Breast epithelium (tissue), 4 donors: Measurements from ENCODE around the gene NME8. TPM values are rescaled to one million over a fixed set of nuclear protein-coding genes. Genes with fewer than 3 reads are reported as not detected.
A peak's percentile ranks its signal among the peaks of the same experiment; 100 is the strongest.

Experiments
- DNase-seq, 2 donors: peaks; one replicate each; pipeline ENCODE4 v3.0.0-alpha.2; 2019; ENCODE audit warnings: low spot score in 2 of 2
- H3K27ac ChIP-seq, 2 donors: fragments of 200-600 bp; sonication (generic) in 1 of 2; one replicate each; pipeline ENCODE4 v1.5.1; 2016 to 2019; ENCODE audit warnings: mild to moderate bottlenecking in 1 of 2
- H3K27me3 ChIP-seq, 2 donors: fragments of 200-600 bp; sonication (generic) in 1 of 2; one replicate each; pipeline versions ENCODE4 v1.5.1 to v1.6.0; 2017 to 2019; ENCODE audit warnings: control low read depth in 1 of 2, mild to moderate bottlenecking in 1 of 2
- H3K36me3 ChIP-seq: fragments of 200-600 bp; one replicate; pipeline ENCODE4 v1.5.1; 2019
- H3K4me1 ChIP-seq, 2 donors: fragments of 200-600 bp; sonication (generic); one replicate each; pipeline ENCODE4 v1.5.1; 2016 to 2019; ENCODE audit warnings: control low read depth in 1 of 2
- H3K4me3 ChIP-seq, 3 donors: fragments of 200-600 bp; sonication (generic); 1 replicate in 2 of 3; 2 replicates in 1 of 3; pipeline ENCODE4 v1.5.1; 2016 to 2019; ENCODE audit warnings: mild to moderate bottlenecking in 3 of 3, moderate library complexity in 2 of 3
- H3K9me3 ChIP-seq, 2 donors: fragments of 200-600 bp; sonication (generic) in 1 of 2; one replicate each; pipeline ENCODE4 v1.5.1; 2016 to 2019; ENCODE audit warnings: control low read depth in 1 of 2
- CTCF ChIP-seq, 3 donors: fragments of 450-650 bp; IDR thresholded peaks; one replicate each; pipeline ENCODE4 v1.5.1; 2016 to 2017; ENCODE audit warnings: antibody characterized with exemption in 3 of 3, mild to moderate bottlenecking in 3 of 3, moderate library complexity in 3 of 3
- POLR2A ChIP-seq: fragments of 450-650 bp; IDR thresholded peaks from one replicate; pipeline ENCODE4 v1.6.1; 2016; ENCODE audit warnings: antibody characterized with exemption, mild to moderate bottlenecking, moderate library complexity
- POLR2AphosphoS5 ChIP-seq, 3 donors: sonication (generic); formaldehyde crosslinking; IDR thresholded peaks; one replicate each; pipeline ENCODE4 v1.6.1; 2017; ENCODE audit warnings: antibody characterized with exemption in 3 of 3
- intact Hi-C: fragments of 100-400 bp; cut with DNase I; formaldehyde crosslinking; loops from one replicate; pipeline ENCODE4 v1.15.1; 2023; ENCODE audit warnings: low total_unique reads
- total RNA-seq, 3 donors: library from RNA; depleted of rRNA; stranded (reverse); fragments of >200 nt; gene quantifications; one replicate each; pipeline ENCODE4 v1.1.0, GENCODE V29; 2016

NME8 gene
- total RNA-seq, 3 donors from 2014 or later, result not detected

GRCh38 chr7:37927773-37928444, 79.5 kb downstream of the NME8 start:
- no peak overlapping the region for H3K4me3 ChIP-seq
- TF ChIP-seq CTCF (IDR thresholded peaks at IDR 0.05), result no peak
- no peak for TF ChIP-seq POLR2A
- TF ChIP-seq POLR2AphosphoS5 (IDR thresholded peaks at IDR 0.05), result no peak
- H3K4me1 ChIP-seq, result no peaks in the 10 kb centered on the region
- H3K9me3 ChIP-seq, result peaks cover 0 to 7% of the 10 kb centered on the region in 2 donors
- intact Hi-C loops, result no loop called here
- peak overlapping the region in 1 of 2 donors; percentile 22 for H3K27ac ChIP-seq
- no peaks in the 10 kb centered on the region for H3K36me3 ChIP-seq
- DNase-seq, result no peak
- H3K27me3 ChIP-seq, result no peaks in the 10 kb centered on the region

DNA sequence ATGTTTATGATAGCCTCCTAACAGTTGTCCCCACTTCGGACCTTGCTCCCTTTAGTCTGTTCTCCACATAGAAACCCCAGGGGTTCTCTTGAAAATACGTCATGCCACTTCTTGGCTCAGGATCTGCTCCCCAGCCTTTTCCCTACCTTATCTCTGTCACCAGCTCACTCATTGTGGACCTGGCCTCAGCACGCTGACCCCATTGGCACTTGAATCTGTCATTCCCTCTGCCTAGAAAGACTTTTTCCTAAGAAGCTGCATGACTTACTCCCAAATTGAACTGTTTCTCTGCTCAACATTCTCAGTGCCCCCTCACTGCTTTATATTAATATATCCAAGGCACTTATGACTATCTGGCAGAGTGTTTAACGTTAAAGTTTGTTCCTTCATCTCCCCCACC, 80.5 kb downstream of the NME8 start:
- no peak for DNase-seq
- H3K27me3 ChIP-seq, result no peaks in the 10 kb centered on the region
- H3K4me3 ChIP-seq, result no peak overlapping the region
- peaks cover 0 to 7% of the 10 kb centered on the region in 2 donors for H3K9me3 ChIP-seq
- no peaks in the 10 kb centered on the region for H3K4me1 ChIP-seq
- no peak for TF ChIP-seq POLR2A
- TF ChIP-seq POLR2AphosphoS5 (IDR thresholded peaks at IDR 0.05), result no peak
- H3K36me3 ChIP-seq, result no peaks in the 10 kb centered on the region
- intact Hi-C loops, result no loop called here
- H3K27ac ChIP-seq, result no peak overlapping the region

GRCh38 chr7:37930226-37930948, 82.0 kb downstream of the NME8 start:
- Histone ChIP-seq H3K27ac (no peak overlapping the region), H3K4me3 (no peak overlapping the region), H3K4me1 (no peaks in the 10 kb centered on the region), H3K27me3 (no peaks in the 10 kb centered on the region), H3K36me3 (no peaks in the 10 kb centered on the region), H3K9me3 (peaks cover 0 to 6% of the 10 kb centered on the region in 2 donors)
- TF ChIP-seq POLR2AphosphoS5 (IDR thresholded peaks at IDR 0.05) (no peak), CTCF (IDR thresholded peaks at IDR 0.05) (no peak), POLR2A (no peak)
- DNase-seq, result no peak
- intact Hi-C loops, result no loop called here

DNA sequence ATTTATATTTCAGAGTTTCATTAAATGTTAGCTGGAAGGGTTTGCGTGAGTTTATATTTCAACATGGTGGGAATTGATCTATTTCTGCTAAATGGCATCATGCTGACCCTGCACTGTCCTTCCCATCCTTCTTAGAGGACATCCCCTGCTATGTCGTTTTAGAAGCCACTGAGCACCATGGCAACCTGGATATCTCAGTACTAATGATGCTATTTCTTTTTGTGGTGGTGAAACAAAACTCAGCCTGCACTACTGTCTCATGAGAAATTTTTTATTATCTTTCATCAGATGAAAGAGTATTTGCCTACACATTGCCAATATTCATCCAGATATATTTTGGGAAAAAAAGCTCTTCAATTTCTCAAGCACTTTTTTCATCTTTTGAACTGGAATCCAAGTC, 84.1 kb downstream of the NME8 start:
- DNase-seq, result no peak
- intact Hi-C loops, result no loop called here
- Histone ChIP-seq H3K4me3 (no peak overlapping the region), H3K36me3 (no peaks in the 10 kb centered on the region), H3K9me3 (no peaks in the 10 kb centered on the region), H3K4me1 (no peaks in the 10 kb centered on the region), H3K27me3 (no peaks in the 10 kb centered on the region), H3K27ac (no peak overlapping the region)
- TF ChIP-seq POLR2A (no peak), POLR2AphosphoS5 (IDR thresholded peaks at IDR 0.05) (no peak), CTCF (IDR thresholded peaks at IDR 0.05) (no peak)

DNA sequence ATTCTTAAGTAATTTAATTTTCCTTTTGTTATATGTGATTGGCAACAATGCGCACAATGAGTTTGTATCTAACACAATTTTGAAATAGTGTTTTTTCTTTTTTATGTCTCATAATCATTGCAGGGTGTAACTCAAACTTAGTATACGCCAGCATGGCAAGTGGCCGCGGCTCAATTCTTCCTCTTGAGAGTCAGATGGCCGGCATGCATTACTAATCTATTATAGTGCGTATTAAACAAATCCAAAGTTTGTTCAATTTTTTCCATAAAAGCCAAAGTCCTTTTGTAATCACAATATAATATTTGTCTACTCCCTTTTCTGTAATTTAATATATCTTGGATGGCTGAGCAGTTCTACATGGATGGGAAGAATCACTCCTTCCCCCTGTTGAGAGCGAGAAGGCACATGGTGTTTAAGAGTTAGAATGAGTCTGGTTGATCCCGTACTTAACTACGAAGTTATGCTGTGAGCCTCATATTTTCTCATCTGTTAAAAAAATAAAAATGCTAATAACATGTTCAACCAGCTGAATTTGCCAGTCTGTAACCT, 84.7 kb downstream of the NME8 start:
- H3K27ac ChIP-seq, result no peak overlapping the region

More for the DNA sequence above, 84.7 kb downstream of the NME8 start:
- H3K27me3 ChIP-seq, result no peaks in the 10 kb centered on the region
- no peaks in the 10 kb centered on the region for H3K9me3 ChIP-seq
- no peak for DNase-seq
- intact Hi-C loops, result no loop called here
- H3K36me3 ChIP-seq, result no peaks in the 10 kb centered on the region
- no peaks in the 10 kb centered on the region for H3K4me1 ChIP-seq
- H3K4me3 ChIP-seq, result no peak overlapping the region
- TF ChIP-seq POLR2AphosphoS5 (IDR thresholded peaks at IDR 0.05), result no peak
- TF ChIP-seq CTCF (IDR thresholded peaks at IDR 0.05), result no peak
- TF ChIP-seq POLR2A, result no peak
